Colonic mucosa (tissue), 4 donors: ENCODE measurements around the gene KIF17. TPM values are rescaled to one million over a fixed set of nuclear protein-coding genes. Genes with fewer than 3 reads are reported as not detected.

Source experiments
- DNase-seq: peaks from one replicate; pipeline ENCODE4 v3.0.0-alpha.2; 2020
- H3K27ac ChIP-seq: fragments of 200-600 bp; one replicate; pipeline ENCODE4 v1.8.0; 2021
- H3K27me3 ChIP-seq: fragments of 200-600 bp; one replicate; pipeline ENCODE4 v1.8.0; 2021
- H3K36me3 ChIP-seq: fragments of 200-600 bp; one replicate; pipeline ENCODE4 v1.8.0; 2021
- H3K4me1 ChIP-seq: fragments of 200-600 bp; one replicate; pipeline ENCODE4 v1.8.0; 2021; ENCODE audit warnings: mild to moderate bottlenecking
- H3K4me3 ChIP-seq: fragments of 200-600 bp; one replicate; pipeline ENCODE4 v1.8.0; 2021
- H3K9ac ChIP-seq, 2 donors: one replicate each; pipeline ENCODE4 v1.7.0; 2013; ENCODE audit warnings: control low read depth in 2 of 2, low read depth in 2 of 2, low read length in 2 of 2
- H3K9me3 ChIP-seq: fragments of 200-600 bp; one replicate; pipeline ENCODE4 v1.8.0; 2021
- intact Hi-C: fragments of 100-400 bp; cut with DNase I; formaldehyde crosslinking; loops from one replicate; pipeline ENCODE4 v1.14.1; 2022
- total RNA-seq, 2 donors: library from RNA; stranded (reverse); fragmentation: NEBNext Ultra II Directional in 1 of 2; extraction: Animal tissue kit (Norgen Biotek cat#: 25700) in 1 of 2; gene quantifications; one replicate each; pipeline ENCODE4 v1.2.1, GENCODE V29; 2021
- TF ChIP-seq, protein P1 (sequence below): fragments of 200-600 bp; IDR thresholded peaks from one replicate; pipeline ENCODE4 v1.8.0; 2022; ENCODE audit warnings: antibody characterized with exemption, mild to moderate bottlenecking
- donor health status: healthy.
- donor health status: DM: no; HTN: no; CAD: no.
- donor health status: DM: no; HTN: no; CAD: no.

The KIF17 gene
- total RNA-seq, 2 donors from 2014 or later, result 0.27 to 1.4 TPM

DNA sequence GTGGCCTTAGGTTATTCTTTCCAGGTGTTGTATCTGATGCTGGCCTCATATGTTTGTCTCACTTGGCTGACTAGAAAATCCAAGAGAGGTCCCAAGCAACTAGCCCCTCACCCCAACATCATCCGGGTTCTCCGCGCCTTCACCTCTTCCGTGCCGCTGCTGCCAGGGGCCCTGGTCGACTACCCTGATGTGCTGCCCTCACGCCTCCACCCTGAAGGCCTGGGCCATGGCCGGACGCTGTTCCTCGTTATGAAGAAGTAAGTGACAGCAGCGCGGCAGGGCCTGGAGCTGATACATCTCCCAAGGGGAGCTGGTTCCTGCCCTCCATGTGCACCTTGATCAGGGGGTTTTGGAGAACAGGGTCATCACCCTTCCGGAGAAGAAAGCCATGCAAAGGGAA lies 73.4 kb downstream of the KIF17 start:
- Histone ChIP-seq H3K4me3 (no peak overlapping the region), H3K9me3 (no peaks in the 10 kb centered on the region), H3K4me1 (no peaks in the 10 kb centered on the region), H3K27me3 (no peaks in the 10 kb centered on the region), H3K9ac (no peak overlapping the region), H3K27ac (no peak overlapping the region), H3K36me3 (peaks cover 21% of the 10 kb centered on the region)
- DNase-seq, result no peak
- TF ChIP-seq, protein P1, sequence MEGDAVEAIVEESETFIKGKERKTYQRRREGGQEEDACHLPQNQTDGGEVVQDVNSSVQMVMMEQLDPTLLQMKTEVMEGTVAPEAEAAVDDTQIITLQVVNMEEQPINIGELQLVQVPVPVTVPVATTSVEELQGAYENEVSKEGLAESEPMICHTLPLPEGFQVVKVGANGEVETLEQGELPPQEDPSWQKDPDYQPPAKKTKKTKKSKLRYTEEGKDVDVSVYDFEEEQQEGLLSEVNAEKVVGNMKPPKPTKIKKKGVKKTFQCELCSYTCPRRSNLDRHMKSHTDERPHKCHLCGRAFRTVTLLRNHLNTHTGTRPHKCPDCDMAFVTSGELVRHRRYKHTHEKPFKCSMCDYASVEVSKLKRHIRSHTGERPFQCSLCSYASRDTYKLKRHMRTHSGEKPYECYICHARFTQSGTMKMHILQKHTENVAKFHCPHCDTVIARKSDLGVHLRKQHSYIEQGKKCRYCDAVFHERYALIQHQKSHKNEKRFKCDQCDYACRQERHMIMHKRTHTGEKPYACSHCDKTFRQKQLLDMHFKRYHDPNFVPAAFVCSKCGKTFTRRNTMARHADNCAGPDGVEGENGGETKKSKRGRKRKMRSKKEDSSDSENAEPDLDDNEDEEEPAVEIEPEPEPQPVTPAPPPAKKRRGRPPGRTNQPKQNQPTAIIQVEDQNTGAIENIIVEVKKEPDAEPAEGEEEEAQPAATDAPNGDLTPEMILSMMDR, result no peak
- intact Hi-C loops, result loop anchor here (5.0 kb wide), 1 partner anchor 122 kb away; no protein-coding TSS in a partner anchor

DNA sequence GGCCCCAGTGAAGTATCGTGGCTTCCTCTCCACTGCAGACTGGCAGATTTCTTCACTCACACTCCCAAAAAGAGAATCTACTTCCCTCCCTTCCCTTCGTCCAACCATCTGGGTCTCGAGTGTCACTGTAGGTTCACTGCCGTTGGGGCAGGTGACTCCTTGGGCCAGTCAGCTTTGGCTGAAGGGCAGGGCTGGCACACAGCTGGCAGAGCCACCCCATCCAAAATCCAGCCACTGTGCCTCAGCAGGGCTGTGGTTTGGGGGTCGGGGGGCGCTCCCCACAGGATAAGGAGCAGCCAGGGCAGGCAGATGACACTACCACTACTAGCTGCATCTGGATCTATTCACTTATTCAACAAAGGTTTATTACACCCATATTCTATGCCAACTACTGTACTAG lies 74.7 kb downstream of the KIF17 start:
- Histone ChIP-seq H3K9ac (no peak overlapping the region), H3K4me3 (no peak overlapping the region), H3K4me1 (no peaks in the 10 kb centered on the region), H3K36me3 (peaks cover 18% of the 10 kb centered on the region), H3K27me3 (no peaks in the 10 kb centered on the region), H3K9me3 (no peaks in the 10 kb centered on the region), H3K27ac (no peak overlapping the region)
- TF ChIP-seq, protein P1, result no peak
- DNase-seq, result no peak
- intact Hi-C loops, result loop anchor here (5.0 kb wide), 1 partner anchor 121 kb away; no protein-coding TSS in a partner anchor

DNA sequence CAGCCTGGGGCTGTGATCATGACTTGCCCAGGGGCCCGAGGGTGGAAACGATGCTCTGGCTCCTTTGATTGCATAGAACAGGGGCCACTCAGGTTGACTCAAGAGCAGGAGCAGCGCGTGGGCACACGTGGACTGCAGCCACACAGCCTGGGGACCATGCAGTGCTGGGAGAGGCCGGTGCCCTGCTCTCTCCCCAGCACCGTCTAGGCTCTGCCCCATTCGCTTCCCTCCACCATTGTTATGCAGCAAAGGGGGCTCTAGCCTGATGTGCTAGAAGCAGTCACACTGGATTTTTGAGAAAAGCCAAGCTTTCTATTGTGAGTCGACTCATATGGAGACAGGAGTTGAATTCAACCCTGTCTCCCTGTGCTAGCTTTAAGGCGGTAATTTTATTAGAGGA lies 75.8 kb downstream of the KIF17 start:
- no peak overlapping the region for H3K9ac ChIP-seq
- no peaks in the 10 kb centered on the region for H3K9me3 ChIP-seq
- intact Hi-C loops, result loop anchor here (2.0 to 5.0 kb wide), 2 partner anchors 67 to 120 kb away; no protein-coding TSS in a partner anchor
- H3K4me3 ChIP-seq, result no peak overlapping the region
- H3K36me3 ChIP-seq, result peaks cover 20% of the 10 kb centered on the region
- TF ChIP-seq, protein P1, result no peak
- no peaks in the 10 kb centered on the region for H3K4me1 ChIP-seq
- H3K27me3 ChIP-seq, result no peaks in the 10 kb centered on the region
- no peak for DNase-seq
- H3K27ac ChIP-seq, result no peak overlapping the region

DNA sequence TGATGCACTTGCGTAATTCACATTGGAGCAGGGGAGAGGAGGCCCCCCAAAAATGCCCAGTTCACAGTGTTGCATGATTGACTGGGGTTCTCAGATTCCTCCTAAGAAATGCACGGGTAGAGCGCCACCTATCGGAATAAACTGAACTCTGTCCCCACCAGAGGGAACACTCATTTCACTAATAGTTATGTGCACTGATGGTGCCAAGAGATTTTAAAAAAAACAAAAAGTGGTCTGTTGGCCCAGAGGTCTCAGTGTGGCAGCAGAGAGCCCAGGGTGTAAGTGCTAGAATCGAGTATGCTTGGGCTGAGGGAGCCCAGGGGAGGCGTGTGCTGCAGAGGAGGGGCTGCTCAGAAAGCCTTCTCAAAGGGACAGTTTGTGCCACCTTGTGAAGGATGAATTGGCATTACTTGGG lies 77.6 kb downstream of the KIF17 start:
- Histone ChIP-seq H3K9me3 (no peaks in the 10 kb centered on the region), H3K4me3 (no peak overlapping the region), H3K27ac (no peak overlapping the region), H3K4me1 (no peaks in the 10 kb centered on the region), H3K9ac (no peak overlapping the region), H3K27me3 (no peaks in the 10 kb centered on the region), H3K36me3 (peaks cover 20% of the 10 kb centered on the region)
- intact Hi-C loops, result loop anchor here (2.0 to 5.0 kb wide), 2 partner anchors 65 to 118 kb away; no protein-coding TSS in a partner anchor
- DNase-seq, result peak; percentile 59
- TF ChIP-seq, protein P1, result peak; percentile 85

DNA sequence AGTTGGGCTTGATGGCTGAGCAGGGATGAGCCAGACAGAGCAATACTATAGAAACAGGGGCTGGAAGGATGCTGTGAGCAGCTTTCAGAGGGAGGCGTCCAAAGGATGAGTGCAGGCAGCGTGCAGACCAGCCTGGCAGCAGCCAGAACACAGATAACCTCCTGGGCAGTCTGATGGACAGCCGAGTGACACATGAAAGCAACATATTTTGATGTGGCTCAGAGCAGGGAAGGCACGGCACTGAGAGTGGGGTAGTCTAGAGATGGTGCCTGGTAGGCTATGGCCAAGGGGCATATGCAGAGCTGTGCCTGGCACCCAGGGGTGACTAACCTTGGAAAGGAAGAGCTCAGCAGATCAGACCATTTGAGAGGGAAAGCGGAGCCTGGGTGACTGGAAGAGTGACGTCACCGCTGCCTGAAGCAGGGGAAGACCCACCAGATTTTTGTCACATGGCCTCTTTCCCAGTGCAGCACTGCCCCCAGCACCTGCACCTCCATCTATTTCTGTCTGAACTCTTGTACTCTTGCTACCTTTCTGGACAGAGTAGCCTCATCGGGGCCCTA lies 80.9 kb downstream of the KIF17 start:
- peaks cover 20% of the 10 kb centered on the region for H3K36me3 ChIP-seq
- H3K27ac ChIP-seq, result no peak overlapping the region
- TF ChIP-seq, protein P1, result no peak
- intact Hi-C loops, result no loop called here
- H3K9me3 ChIP-seq, result no peaks in the 10 kb centered on the region
- no peaks in the 10 kb centered on the region for H3K27me3 ChIP-seq
- no peak overlapping the region for H3K4me3 ChIP-seq
- H3K4me1 ChIP-seq, result no peaks in the 10 kb centered on the region
- H3K9ac ChIP-seq, result no peak overlapping the region
- DNase-seq, result no peak
